Common myeloid progenitor, CD34-positive (primary cell): ENCODE results near the gene HYAL3.

ENCODE experiments used
- CTCF ChIA-PET: fragments of 350-600 bp; sonication (Branson Sonifier 250); formaldehyde crosslinking; loops from one replicate; lab custom pipeline; 2021; ENCODE audit warnings: antibody characterized with exemption; lab: Charles Lee
- POLR2A ChIA-PET: fragments of 350-600 bp; sonication (Branson Sonifier 250); formaldehyde crosslinking; loops from one replicate; lab custom pipeline; 2021; ENCODE audit warnings: antibody characterized with exemption; lab: Charles Lee
- DNase-seq, 3 donors: peaks; one replicate each; pipeline versions ENCODE4 v3.0.0 to v3.0.0-alpha.2; 2013
- H3K27ac ChIP-seq, 2 experiments: 1 replicate in 1 of 2; 2 replicates in 1 of 2; pipeline ENCODE4 v1.7.0; 2013; ENCODE audit warnings: inconsistent platforms in 2 of 2, low read length in 2 of 2, mild to moderate bottlenecking in 2 of 2, low read depth in 1 of 2, moderate library complexity in 1 of 2; ENCODE audit not compliant: severe bottlenecking in 2 of 2, insufficient read depth in 1 of 2, poor library complexity in 1 of 2
- H3K27me3 ChIP-seq, 5 experiments: replicated peaks in 2 of 5; 1 replicate in 3 of 5; 2 replicates in 2 of 5; pipeline versions ENCODE4 v1.6.1 to v1.7.0; 2013; ENCODE audit warnings: low read length in 4 of 5, mild to moderate bottlenecking in 2 of 5, moderate library complexity in 2 of 5, inconsistent platforms in 1 of 5; ENCODE audit not compliant: insufficient read depth in 5 of 5, control insufficient read depth in 4 of 5
- H3K36me3 ChIP-seq, 4 experiments: 1 replicate in 2 of 4; 2 replicates in 2 of 4; pipeline versions ENCODE4 v1.6.1 to v1.7.0; 2013; ENCODE audit warnings: low read length in 3 of 4, control low read depth in 1 of 4, mild to moderate bottlenecking in 1 of 4; ENCODE audit not compliant: control insufficient read depth in 4 of 4, insufficient read depth in 4 of 4
- H3K4me1 ChIP-seq, 4 experiments: 1 replicate in 3 of 4; 2 replicates in 1 of 4; pipeline versions ENCODE4 v1.6.1 to v1.7.1; 2013; ENCODE audit warnings: low read length in 3 of 4, mild to moderate bottlenecking in 3 of 4, control low read depth in 1 of 4, inconsistent platforms in 1 of 4, moderate library complexity in 1 of 4; ENCODE audit not compliant: control insufficient read depth in 4 of 4, insufficient read depth in 4 of 4; ENCODE audit errors: control extremely low read depth in 1 of 4
- H3K4me3 ChIP-seq, 7 experiments: 1 replicate in 4 of 7; 2 replicates in 3 of 7; pipeline versions ENCODE4 v1.5.1 to v1.7.0; 2013; ENCODE audit warnings: mild to moderate bottlenecking in 7 of 7, low read length in 6 of 7, moderate library complexity in 6 of 7, inconsistent platforms in 2 of 7, low read depth in 2 of 7, control low read depth in 1 of 7; ENCODE audit not compliant: insufficient read depth in 4 of 7, control insufficient read depth in 1 of 7; ENCODE audit errors: extremely low read depth in 1 of 7
- H3K9me3 ChIP-seq, 5 experiments: 1 replicate in 4 of 5; 2 replicates in 1 of 5; pipeline versions ENCODE4 v1.6.1 to v1.7.1; 2013; ENCODE audit warnings: low read length in 4 of 5, mild to moderate bottlenecking in 2 of 5, inconsistent platforms in 1 of 5, low read depth in 1 of 5, moderate library complexity in 1 of 5; ENCODE audit not compliant: control insufficient read depth in 4 of 5, insufficient read depth in 2 of 5; ENCODE audit errors: control extremely low read depth in 1 of 5
- WGBS: methylation state at CpG from one replicate; pipeline ENCODE4 v1.1.5; 2013; ENCODE audit not compliant: insufficient coverage; 5-methylcytosine and 5-hydroxymethylcytosine counted together

HYAL3 gene

GRCh38 chr3:50243543-50243895 is 55.7 kb downstream of the HYAL3 start:
- WGBS: 100% methylated on average over 1 of the region's 4 CpGs
- ChIA-PET POLR2A (interaction anchor here (0.6 to 1.4 kb wide), 5 partner anchors 9 to 22 kb away, joined by 3 to 5 read pairs (median 4); no protein-coding TSS in a partner anchor), CTCF (interaction anchor here (0.8 to 72.5 kb wide), 7 partner anchors 6 to 93 kb away, joined by 3 to 1875 read pairs (median 5); partner anchors contain the start of genes GNAI2, LSMEM2, SEMA3B and SLC38A3)
- Histone ChIP-seq H3K36me3 (peaks cover 0 to 65% (median 22%) of the 10 kb centered on the region in 4 experiments), H3K4me3 (peak overlapping the region in 6 of 7 experiments; percentile 13 to 67 (median 51)), H3K27ac (peak overlapping the region; percentile 73 to 87), H3K4me1 (peaks cover 18 to 99% (median 97%) of the 10 kb centered on the region in 4 experiments), H3K27me3 (no peaks in the 10 kb centered on the region), H3K9me3 (no peaks in the 10 kb centered on the region)
- DNase-seq: no peak

GRCh38 chr3:50242851-50243542 is 56.2 kb downstream of the HYAL3 start:
- POLR2A ChIA-PET: interaction anchor here (0.7 to 1.4 kb wide), 4 partner anchors 12 to 22 kb away, joined by 4 to 5 read pairs (median 4); no protein-coding TSS in a partner anchor

More at GRCh38 chr3:50242851-50243542, 56.2 kb downstream of the HYAL3 start:
- Histone ChIP-seq H3K27me3 (no peaks in the 10 kb centered on the region), H3K27ac (peak overlapping the region; percentile 73 to 87), H3K9me3 (no peaks in the 10 kb centered on the region), H3K4me1 (peaks cover 18 to 99% (median 97%) of the 10 kb centered on the region in 4 experiments), H3K36me3 (peaks cover 0 to 66% (median 18%) of the 10 kb centered on the region in 4 experiments), H3K4me3 (peak overlapping the region in 6 of 7 experiments; percentile 13 to 67 (median 51))
- CTCF ChIA-PET: interaction anchor here (0.9 to 72.5 kb wide), 6 partner anchors 7 to 93 kb away, joined by 3 to 1875 read pairs (median 15); partner anchors contain the start of genes GNAI2, LSMEM2, SEMA3B and SLC38A3
- DNase-seq: peak; percentile 84 to 98 (median 98)
- 3% methylated on average over 10 of the region's 14 CpGs for WGBS
